Stimulated activated CD8-positive, alpha-beta memory T cell treated with anti-CD3 and anti-CD28 coated beads, Interleukin-4, amount 100 ng/mL, for 48 hours (primary cell): Measurements from ENCODE around the gene TADA3.

Experiments
- DNase-seq: peaks from one replicate; pipeline ENCODE4 v3.0.0-alpha.2; 2020

The TADA3 gene

GRCh38 chr3:9757427-9757826, 34.8 kb downstream of the TADA3 start:
- DNase-seq = no peak

GRCh38 chr3:9754678-9755077, 37.6 kb downstream of the TADA3 start:
- no peak for DNase-seq

GRCh38 chr3:9750556-9751411, 41.5 kb downstream of the TADA3 start:
- no peak for DNase-seq

GRCh38 chr3:9749645-9750555, 42.4 kb downstream of the TADA3 start, which contains the start of gene OGG1:
OGG1 (plus strand) TSS chr3:9749952; CDS start chr3:9750287, 335 bp downstream.
- DNase-seq = peak; percentile 97

GRCh38 chr3:9749296-9749644, 43.0 kb downstream of the TADA3 start:
- no peak for DNase-seq

GRCh38 chr3:9748031-9748430, 44.2 kb downstream of the TADA3 start:
- DNase-seq = no peak

- no peak for DNase-seq
These were observed 45.0 kb downstream of the TADA3 start for GRCh38 chr3:9747267-9747666.

GRCh38 chr3:9746330-9746729, 45.9 kb downstream of the TADA3 start:
- peak; percentile 64 for DNase-seq

GRCh38 chr3:9745521-9745920, 46.8 kb downstream of the TADA3 start:
- no peak for DNase-seq

GRCh38 chr3:9744162-9744561, 48.1 kb downstream of the TADA3 start:
- no peak for DNase-seq

GRCh38 chr3:9743548-9743947, 48.7 kb downstream of the TADA3 start:
- DNase-seq = no peak

- no peak for DNase-seq
These were observed 49.7 kb downstream of the TADA3 start for GRCh38 chr3:9742560-9742959.

- no peak for DNase-seq
These were observed 53.1 kb downstream of the TADA3 start for GRCh38 chr3:9739181-9739580.

- no peak for DNase-seq
These were observed 55.4 kb downstream of the TADA3 start for GRCh38 chr3:9736831-9737230.

GRCh38 chr3:9732740-9733115, 59.5 kb downstream of the TADA3 start:
- DNase-seq = no peak

GRCh38 chr3:9732080-9732739, 60.1 kb downstream of the TADA3 start:
- peak; percentile 61 for DNase-seq

- peak; percentile 99 for DNase-seq
These were observed 60.8 kb downstream of the TADA3 start, which contains the start of gene BRPF1 for GRCh38 chr3:9731206-9732079. BRPF1 (plus strand) TSS chr3:9731735; CDS start chr3:9734141, 2,406 bp downstream.

- no peak for DNase-seq
These were observed 61.5 kb downstream of the TADA3 start for GRCh38 chr3:9730657-9731205.
